Gastrocnemius medialis (tissue), 4 donors: ENCODE measurements around the gene EGLN1.

ENCODE experiments used
- CTCF ChIP-seq, 5 experiments: fragments of 450-650 bp in 3 of 5; fragments of 200-600 bp in 2 of 5; sonication (generic) in 2 of 5; IDR thresholded peaks in 4 of 5; conservative IDR thresholded peaks in 1 of 5; 1 replicate in 4 of 5; 2 replicates in 1 of 5; pipeline ENCODE4 v1.5.1; 2016 to 2019; ENCODE audit warnings: antibody characterized with exemption in 5 of 5, mild to moderate bottlenecking in 3 of 5, moderate library complexity in 3 of 5
- POLR2A ChIP-seq, 2 donors: fragments of 450-650 bp; IDR thresholded peaks; one replicate each; pipeline ENCODE4 v1.6.1; 2017; ENCODE audit warnings: antibody characterized with exemption in 2 of 2, mild to moderate bottlenecking in 2 of 2, moderate library complexity in 2 of 2

- TF ChIP-seq POLR2A (IDR thresholded peaks at IDR 0.05), result no peak
- TF ChIP-seq CTCF (IDR thresholded peaks at IDR 0.05 in 4 of 5, conservative IDR thresholded peaks at IDR 0.05 in 1 of 5), result no peak
Observed at GRCh38 chr1:231420299-231420958, 1.7 kb downstream of the EGLN1 start.
